Ecto neural progenitor cell (in vitro differentiated cells): ENCODE results near the gene ZNF280D.

Experiments used
- DNase-seq: peaks from one replicate; pipeline ENCODE4 v3.0.0-alpha.2; 2018; ENCODE audit warnings: low spot score

ZNF280D gene

DNA sequence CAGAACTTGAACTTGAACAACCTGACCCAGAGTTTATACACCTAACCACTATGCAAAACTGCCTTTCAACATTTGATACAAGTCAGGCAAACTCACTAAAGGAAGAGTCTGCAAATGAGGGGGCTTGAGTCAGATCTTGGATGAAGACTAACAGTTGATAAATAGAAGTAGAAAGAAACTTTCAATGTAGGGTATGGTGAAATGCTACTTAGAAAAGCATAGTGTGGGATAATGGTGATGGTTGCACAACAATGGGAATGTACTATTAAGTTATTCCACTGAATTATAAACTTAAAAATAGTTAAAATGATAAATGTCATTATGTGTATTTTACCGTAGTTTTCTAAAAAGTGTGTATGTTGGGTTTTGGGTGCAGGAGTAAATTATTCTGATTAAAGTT lies 19.7 kb upstream of the ZNF280D start:
- DNase-seq = no peak

DNA sequence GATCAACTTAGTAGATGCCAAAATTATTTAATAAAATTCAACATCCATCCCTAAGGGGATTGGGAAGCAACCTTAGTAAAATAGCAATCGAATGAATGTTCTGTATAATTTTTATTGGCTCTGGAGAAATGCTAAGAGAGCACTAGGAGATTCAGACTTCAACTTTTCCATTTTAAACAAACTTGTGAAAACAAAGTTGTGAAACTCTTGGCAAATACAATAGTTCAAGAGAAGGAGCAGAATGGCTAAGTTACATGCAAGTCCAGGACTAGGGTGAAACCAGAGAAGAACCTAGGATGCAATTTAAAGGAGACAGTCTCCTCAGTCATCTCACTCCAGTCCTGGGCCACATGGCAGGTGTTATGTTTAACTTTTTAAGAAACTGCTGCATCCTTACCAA lies 16.7 kb upstream of the ZNF280D start:
- no peak for DNase-seq

DNA sequence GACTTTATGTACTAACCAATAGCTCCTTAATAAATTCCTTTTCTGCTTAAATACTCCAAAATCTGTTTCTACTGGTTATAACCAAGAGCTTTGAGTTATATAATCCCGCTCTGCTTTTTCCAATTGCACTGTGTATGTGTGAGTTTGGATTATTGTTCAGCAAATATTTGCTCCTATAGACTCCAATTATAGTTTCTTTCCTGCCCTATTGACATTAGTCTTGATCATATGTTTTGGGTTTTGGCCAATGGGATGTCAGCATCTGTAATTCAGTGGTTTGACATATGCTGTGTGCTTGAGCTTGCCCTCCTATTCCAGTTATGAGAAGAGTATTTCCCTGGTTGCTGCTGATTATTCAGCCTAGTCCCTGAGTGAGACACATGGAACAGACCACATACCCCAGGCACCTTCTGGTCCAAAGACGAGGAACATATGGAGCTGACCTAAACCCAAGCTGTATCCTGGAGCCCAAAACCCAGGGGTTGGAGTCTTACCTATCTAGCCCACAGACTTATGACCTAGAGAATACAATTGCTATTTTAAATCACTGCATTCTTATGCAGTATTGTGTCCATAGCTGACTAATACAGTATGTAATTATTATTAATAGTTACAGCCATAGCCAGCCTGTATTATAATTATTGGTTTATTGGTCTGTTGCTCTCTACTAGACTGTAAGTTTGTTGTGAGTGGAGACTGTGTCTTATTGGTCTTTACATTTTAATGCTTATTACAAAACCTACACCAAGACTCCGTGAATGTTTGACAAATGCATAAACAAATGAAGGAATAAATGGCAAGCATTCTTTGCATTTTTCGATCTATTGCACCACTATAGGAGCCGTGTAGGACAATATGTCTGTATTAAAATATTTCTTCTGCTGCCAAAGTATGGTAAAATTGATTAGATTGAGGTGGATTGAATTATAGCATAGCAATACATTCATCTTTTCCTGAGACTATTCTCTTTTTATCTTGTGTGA lies 11.7 kb upstream of the ZNF280D start:
- no peak for DNase-seq

DNA sequence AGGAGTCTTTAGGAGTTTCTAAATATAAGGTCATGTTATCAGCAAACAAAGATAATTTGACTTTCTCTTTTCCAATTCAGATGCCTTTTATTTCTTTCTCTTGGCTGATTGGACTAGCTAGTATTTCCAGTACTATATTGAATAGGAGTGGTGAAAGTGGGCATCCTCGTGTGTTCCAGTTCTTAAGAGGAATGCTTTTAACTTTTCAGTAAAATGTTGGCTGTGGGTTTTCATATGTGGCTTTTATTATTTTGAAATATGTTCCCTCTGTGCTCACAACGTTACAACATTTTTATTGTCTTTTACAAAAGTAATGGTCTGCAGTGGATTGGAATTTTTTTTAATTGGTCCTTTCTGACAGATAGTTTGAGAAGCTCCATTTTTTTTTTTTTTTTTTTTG lies 8.2 kb upstream of the ZNF280D start:
- DNase-seq = no peak

DNA sequence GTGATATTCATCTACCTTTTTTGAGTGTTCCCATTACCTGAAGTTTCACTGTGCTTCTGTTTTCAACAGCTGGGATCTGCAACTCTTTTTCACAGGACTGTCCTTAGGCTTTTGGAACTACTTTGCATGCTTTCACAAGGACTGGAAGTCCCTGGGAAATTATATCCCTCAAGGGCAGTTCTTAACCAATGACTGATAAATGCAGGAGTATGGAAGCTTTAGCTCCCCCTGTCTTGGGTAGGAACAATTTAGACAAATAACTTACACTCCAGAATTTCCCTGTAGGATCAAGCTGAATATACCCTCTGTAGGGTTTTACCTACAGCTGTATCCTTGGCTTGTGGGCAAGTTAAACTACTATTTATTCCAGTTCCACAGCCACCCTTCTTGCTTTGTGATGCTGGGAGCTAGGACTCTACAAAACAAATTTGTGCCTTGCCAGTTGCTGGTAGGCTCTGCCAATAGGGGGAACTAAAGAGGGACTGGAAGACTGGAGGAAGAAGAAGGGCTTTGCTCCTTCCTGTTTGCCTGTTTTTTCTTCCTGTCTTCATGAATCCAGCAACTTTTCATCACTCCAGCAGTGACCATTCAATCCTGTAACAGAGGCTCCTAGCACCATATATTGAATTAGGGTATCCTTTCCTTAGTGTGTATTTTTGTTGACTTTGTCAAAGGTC lies 6.8 kb upstream of the ZNF280D start:
- DNase-seq = no peak

DNA sequence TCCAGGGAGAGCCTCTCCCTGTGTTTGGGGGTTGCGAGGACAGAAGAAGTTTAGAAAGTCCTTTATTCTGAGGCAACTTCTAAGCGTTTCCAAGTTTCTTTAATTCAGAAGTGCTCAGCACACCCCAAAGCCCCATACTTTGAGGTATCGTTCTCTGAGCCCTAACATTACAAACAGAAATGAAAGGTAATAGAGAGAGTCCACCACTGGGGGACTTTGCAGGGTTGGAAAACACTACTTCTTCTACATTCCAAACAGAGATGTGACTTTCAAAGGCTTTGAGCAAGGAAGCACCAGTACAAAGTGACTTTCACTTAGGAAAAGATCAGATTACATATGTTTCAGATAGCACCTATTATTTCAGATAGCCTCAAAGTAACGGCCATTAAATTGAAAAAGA lies 6.2 kb upstream of the ZNF280D start:
- no peak for DNase-seq

DNA sequence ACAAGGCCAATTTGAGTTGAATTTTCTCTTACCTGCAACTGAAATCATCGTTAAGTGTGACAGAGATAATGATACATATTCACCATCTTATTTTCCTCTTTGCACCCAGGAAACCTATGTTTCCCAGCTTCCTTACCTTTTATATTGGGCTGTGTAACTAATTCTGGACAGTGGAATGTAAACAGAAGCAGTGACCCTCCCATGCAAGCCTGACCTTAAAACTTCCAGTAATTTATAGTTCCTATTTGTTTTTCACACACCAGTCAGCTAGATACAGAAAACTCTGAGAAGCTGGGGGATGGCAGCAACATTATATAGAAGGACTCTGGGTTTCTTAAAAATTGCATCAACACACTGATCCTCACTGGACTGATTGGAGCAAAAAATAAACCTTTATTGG lies 4.5 kb upstream of the ZNF280D start:
- DNase-seq = no peak

DNA sequence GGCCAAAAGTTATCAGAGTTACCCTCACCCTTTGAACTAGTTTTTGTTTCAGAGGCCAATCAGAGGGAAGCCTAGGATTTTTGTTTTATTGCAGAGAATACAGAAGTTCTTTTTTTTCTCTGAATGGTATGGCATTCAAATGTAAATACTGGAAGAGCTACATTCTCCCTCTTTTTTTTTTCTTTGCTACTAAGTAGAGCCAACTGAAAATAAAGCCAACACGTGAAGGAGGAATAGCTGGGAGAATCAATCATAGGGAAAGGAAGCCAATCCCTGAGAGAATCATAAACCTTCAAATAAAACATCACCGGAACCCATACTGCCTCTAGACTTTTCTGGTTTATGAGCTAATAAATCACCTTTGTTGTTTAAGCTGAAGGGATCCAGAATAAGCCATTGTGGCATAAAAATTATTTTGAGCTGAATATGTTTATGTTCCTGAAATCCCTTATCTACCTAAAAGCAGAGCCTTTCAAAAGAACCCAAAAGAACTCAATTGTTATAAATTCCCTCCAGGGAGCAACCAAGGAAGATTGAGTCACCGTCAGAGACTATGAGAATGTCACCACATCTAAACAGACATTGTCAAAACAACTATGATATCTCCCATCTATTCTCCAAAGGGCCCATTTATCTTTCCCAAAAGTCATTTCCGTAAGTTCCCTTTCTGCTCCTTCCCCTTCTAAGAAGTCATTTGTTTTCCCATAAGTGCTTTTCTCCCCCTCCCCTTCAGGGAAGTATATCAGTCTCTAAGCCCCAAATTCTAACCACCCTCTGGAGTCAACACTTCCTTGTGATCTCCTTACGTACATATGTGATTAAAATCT lies 3.8 kb upstream of the ZNF280D start:
- DNase-seq = no peak

DNA sequence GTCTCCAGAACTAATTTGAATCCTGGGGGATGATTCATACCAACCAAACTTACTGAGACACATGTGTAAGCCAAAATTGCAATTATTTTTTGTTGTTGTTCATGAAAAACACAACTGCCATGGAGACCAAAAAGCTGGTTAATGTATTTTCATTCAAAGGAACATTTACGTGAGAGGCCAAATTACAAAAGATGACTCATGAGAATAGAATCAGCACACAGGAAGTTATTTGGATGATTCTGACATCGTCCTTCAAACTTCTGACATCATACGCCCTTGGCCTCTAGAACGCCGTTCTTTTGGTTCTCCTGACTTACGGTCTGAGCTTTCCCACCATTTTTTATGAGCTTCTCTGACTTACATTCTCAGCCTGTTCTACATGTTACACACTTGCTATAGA lies 3.0 kb upstream of the ZNF280D start:
- no peak for DNase-seq

DNA sequence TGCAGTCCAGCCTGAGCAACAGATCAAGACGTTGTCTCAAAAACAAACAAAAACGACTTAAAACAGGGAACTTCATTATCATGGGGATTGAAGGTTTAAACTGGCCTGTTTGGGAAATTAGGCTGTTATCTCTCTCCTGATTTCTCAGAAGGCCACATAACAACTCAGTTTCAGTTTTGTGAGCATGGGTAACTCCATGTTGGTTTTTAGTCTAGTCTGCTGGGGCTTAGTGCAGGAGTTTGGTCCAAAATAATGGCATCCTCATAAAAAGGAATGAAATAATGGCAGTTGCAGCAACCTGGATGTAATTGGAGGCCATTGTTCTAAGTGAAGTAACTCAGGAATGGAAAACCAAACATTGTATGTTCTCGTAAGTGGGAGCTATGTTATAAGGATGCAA lies 2.3 kb upstream of the ZNF280D start:
- DNase-seq = no peak

DNA sequence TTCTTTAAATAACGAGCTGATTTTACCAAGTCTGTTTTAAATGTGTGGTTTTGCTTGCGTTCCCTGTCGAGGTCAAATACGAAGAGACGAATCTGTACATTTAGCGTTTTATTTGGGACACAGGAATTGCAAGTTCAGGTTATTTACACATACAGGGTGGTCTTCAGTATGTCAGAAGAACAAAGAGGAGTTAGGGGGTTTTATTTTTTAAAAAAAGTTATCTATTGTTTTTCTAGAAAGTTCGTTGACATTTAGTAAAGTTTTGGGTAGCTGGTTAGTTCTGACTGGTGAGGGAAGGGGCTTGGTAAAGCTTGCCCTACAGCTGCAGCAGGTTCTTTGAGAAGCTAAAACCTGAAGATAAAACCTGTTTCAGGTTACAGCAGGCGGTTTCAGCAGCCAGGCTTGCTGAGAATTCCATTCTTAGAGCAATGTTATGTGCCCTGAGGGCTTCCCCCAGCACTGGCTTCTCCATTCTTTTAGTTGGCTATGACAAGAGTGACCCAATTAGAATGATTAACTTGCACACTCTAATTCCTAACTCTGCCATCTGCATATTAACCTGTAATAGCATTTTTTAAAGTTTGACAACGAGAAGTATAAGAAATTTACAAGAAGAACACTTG lies 815 bp upstream of the ZNF280D start:
- DNase-seq = no peak

DNA sequence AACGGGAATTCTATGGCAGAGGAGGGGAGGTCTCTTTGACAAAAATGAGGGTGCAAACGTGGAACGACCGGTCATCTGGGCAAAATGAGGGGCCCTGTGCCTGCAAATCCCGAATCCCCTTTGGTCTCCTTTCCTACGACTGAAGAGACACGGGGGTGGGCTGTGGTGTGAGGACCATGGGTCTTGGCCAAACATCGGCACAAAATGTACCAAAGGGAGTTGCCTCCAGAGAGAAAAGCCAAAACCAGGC lies 498 bp downstream of the ZNF280D start:
- no peak for DNase-seq

DNA sequence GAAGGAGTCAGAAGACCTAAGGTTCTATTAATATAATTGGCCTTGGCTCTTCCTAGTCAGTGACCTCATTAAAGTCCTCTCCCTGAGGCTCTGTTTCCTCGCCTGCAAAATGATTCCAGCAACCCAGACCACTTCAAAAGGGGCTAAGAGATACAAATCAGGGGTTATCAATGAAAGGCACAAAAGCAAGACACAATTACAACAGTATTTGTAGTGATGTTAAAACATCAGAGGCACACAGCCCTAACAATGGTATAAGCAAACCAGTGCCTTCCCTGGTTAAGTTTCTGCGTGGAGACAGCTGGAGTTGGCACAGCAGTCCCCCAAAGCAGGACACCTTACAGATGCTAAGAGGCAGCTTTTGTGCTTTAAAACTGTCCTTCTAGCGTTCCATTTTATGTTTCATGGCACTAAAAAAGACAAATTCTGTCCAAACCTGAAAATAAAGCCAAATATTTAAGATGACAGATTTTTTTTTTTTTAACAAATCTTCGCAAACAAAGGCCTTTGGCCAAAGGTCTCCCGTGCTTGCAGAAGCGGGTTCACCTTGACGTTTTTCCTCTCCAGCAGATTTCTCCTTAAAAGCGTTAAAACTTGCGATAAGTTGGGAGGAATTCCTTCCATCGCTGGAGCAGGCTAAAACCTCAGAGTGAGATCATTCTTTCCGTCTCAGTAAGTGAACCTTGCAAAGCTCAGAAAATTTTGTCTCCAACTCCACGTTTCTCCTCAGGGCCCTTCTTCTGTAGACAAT lies 999 bp downstream of the ZNF280D start:
- DNase-seq = no peak

DNA sequence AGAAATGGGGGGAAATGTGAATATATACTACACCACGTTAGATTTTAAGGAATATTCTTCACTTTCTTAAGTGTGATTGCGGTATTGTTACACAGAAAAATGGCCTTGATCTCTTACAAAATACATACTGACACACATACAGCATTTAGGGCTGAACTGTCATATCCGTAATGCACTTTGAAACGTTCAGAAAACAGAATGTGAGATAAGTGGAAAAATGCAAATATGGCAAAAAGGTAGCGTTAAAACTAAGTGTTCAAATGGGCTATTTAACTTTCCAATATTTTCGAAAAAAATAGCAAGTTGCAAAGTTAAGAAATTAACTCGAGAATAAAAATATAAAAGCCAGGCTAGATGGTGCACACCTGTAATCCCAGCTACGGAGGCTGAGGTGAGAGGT lies 1.8 kb downstream of the ZNF280D start:
- no peak for DNase-seq

DNA sequence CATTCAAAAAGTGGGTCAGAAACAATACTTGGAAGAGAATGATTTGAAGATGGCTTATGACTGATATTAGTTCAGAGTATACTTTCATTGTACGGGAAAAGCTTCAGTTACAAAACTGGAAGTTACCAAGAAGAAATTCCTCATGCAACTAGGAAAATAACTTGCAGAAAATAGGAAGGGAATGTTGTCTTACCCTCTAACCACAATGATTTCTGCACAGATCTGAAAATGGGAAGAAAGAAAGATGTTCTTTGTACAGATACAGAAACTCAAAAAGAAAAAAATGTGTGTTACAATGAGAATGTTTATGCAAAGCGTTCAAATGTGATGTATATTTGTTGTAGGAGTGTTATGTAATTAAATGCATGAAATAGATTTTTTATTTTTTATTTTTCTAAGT lies 3.7 kb downstream of the ZNF280D start:
- no peak for DNase-seq

DNA sequence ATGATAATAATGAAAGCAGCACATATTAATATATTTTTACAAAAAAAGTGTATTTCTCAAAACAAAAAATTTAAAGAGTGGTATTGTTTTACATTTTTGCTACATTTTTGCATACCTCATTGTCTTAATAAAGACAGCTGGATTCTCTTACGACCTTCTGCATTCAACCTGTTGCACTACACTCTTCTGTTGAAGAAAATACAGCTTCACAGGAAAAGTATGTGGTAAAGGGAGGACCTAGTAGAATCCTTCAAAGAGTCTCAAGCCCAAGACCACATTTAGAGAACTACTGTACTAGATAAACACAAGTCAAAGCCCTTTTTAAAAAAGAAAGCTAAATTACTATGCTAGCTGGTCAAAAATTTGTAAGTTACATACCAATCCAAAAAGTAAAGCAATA lies 7.9 kb downstream of the ZNF280D start:
- no peak for DNase-seq

DNA sequence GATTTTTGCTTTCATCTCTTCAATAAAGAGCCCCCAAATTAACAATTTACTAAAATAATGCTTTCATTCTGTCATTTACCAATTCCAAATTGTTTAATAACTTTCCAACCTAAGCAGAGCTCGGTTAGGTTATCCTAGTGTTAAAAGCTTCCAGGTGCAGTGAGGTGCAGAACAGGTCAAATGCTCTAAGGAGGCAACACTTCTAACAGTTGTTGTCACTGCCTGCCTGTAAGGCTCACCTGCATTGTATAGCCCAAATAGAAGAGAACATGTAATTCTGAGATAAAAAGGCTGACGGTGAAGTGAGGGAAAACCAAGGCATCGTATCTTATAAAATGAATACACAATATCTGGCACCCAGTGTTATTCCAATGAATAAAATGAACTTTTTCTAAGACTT lies 9.1 kb downstream of the ZNF280D start:
- no peak for DNase-seq

DNA sequence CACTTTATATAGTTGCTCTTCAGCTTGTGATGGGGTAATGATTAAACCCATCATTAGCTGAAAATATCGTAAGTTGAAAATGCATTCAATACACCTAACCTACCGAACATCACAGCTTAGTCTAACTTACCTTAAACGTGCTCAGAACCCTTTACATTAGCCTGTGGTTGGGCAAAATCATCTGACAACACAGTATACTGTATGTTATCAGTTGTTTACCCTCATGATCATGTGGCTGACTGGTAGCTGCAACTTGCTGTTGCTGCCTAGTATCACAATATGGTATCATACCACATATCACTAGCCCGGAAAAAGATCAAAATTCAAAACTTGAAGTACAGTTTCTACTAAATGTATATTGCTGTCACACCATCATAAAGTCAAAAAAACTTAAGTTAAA lies 9.5 kb downstream of the ZNF280D start:
- DNase-seq = no peak

DNA sequence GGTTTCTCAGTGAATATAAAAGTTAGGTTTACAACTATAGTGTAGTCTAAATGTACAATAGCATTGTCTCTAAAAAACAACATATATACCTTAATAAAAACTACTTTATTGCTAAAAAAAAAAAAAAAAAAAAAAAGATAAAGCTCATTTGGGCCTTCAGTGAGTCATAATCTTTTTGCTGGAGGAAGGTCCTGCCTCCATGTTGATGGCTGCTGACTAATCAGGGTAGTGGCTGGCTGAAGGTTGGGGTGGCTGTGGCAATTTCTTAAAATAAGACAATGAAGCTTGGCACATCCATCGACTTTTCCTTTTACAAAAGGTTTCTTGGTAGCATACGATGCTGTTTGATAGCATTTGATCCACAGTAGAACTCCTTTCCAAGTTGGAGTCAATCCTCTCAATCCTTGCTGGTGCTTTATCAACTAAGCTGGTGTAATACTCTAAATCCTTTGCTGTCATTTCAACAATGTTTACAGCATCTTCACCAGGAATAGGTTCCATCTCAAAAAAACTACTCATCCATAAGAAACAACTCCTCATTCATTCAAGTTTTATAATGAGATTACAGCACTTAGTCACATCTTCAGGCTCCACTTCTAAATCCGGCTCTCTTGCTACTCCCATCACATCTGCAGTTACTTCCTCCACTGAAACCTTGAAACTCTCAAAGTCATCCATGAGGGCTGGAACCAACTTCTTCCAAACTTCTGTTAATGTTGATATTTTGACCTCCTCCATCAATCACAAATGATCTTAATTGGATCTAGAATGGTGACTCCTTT lies 13.3 kb downstream of the ZNF280D start:
- DNase-seq = no peak

DNA sequence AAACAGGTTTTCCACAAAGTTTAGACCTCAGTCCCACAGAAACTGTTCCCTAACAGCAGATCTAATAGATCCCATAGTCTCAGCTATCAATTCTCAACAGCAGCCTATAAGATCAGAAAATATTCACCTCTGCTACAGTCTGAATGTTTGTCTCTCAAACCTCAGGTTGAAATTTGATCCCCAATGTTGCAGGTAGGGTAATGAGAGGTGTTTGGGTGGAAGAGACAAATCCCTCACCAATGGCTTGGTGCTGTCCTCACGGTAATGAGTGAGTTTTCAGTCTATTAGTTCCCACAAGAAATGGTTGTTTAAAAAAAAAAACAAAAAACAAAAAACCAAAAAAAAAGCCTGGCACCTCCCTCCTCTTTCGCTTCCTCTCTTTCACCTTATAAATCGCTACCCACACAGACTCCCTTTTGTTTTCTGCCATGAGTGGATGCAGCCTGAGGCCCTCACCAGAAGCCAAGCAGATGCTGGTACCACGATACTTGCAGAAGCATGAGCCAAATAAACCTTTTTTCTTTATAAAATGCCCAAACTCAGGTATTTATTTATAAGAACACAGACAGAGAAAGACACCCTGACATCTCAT lies 14.2 kb downstream of the ZNF280D start:
- DNase-seq = no peak

DNA sequence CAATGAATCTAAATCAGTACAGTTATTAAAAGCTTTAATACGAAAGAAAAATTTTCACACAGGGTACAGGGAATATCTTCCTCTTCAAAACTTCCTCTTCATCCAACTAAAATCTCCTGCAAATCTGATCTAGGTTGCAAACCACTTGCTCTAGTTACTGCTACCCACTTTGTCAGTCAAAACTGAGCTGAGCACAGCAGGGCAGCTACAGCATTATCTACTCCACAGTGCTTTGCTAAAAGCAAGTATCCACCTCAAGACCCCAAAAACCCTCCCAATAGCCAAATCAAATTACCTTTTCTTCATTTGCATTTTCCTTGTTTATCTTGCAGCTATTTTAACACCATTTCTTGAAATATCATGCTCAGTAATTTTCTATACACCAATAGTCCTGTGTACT lies 14.7 kb downstream of the ZNF280D start:
- no peak for DNase-seq
